ENCODE measurements around the gene ST3GAL3. TPM values are rescaled to one million over a fixed set of nuclear protein-coding genes. Genes with fewer than 3 reads are reported as not detected.

The ST3GAL3 gene
- total and polyA plus RNA-seq, 2 donors (not counting 3 experiments of a cell fraction or from before 2014, with no cell fraction given) = 14.3 to 35.8 TPM

- ChIA-PET POLR2A (no interaction called here), CTCF (interaction anchor here (1.6 kb wide), 1 partner anchor 213 kb away, joined by 10 read pairs; no protein-coding TSS in a partner anchor)
- DNase-seq (ENCODE audit: low read depth, low spot score) (no peak), FAIRE-seq (no peak)
- intact Hi-C loops (cut with micrococcal nuclease) = no loop called here
- no peaks in the 10 kb centered on the region for H3K27me3 ChIP-seq (ENCODE audit: control insufficient read depth in 2 of 2, insufficient read depth in 2 of 2, low read length in 2 of 2)
- dilution Hi-C loops (cut with MboI; ENCODE audit: extremely low pct_ligation_motif_present, low sequenced_read_pairs) = no loop called here
- no peaks in the 10 kb centered on the region for H3K9me1 ChIP-seq (replicated peaks; ENCODE audit: control insufficient read depth, extremely low read depth, insufficient read depth, low read length)
- no peak overlapping the region for H3K27ac ChIP-seq (ENCODE audit: insufficient read depth, low read depth, low read length)
- TF ChIP-seq JUN (IDR thresholded peaks at IDR 0.05; ENCODE audit: borderline replicate concordance, insufficient read depth, insufficient read length, low read depth) = no peak
- TF ChIP-seq POLR2AphosphoS5 (IDR thresholded peaks at IDR 0.05; ENCODE audit: insufficient read depth, low read depth, low read length) = no peak
- no peak for TF ChIP-seq CTCF (IDR thresholded peaks at IDR 0.05; ENCODE audit: extremely low read depth in 1 of 2, insufficient read depth in 1 of 2, low read depth in 1 of 2, low read length in 2 of 2)
- TF ChIP-seq POLR2A (IDR thresholded peaks at IDR 0.05; ENCODE audit: low read depth, low read length) = no peak
- no peak for TF ChIP-seq MAX (IDR thresholded peaks at IDR 0.05; ENCODE audit: insufficient read depth, insufficient read length)
- TF ChIP-seq FOS (IDR thresholded peaks at IDR 0.05; ENCODE audit: borderline replicate concordance, insufficient read depth, low read length) = no peak
- no peak for TF ChIP-seq MYC (IDR thresholded peaks at IDR 0.05; ENCODE audit: low read depth, low read length)
- H3K9me3 ChIP-seq (replicated peaks; ENCODE audit: control insufficient read depth, insufficient read depth, low read length) = no peaks in the 10 kb centered on the region
- peaks cover 47% of the 10 kb centered on the region for H3K79me2 ChIP-seq (ENCODE audit: control insufficient read depth, insufficient read depth, low read length)
- peaks cover 0 to 15% of the 10 kb centered on the region in 2 experiments for H3K36me3 ChIP-seq (ENCODE audit: control insufficient read depth in 2 of 2, extremely low read depth in 1 of 2, insufficient read depth in 2 of 2, low read length in 2 of 2)
- no peak overlapping the region for H2AFZ ChIP-seq (ENCODE audit: low read depth, low read length)
- H3K9ac ChIP-seq (replicated peaks; ENCODE audit: extremely low read depth, insufficient read depth, low read length) = no peak overlapping the region
- TSS peak; percentile 8 for BruUV-seq (replicated peaks)
- peaks cover 31% of the 10 kb centered on the region for H3K4me1 ChIP-seq (ENCODE audit: control insufficient read depth, extremely low read depth, insufficient read depth, low read length)
- H3K4me3 ChIP-seq (replicated peaks in 1 of 3; ENCODE audit: insufficient read depth in 1 of 3, low read depth in 1 of 3, low read length in 3 of 3) = no peak overlapping the region
- H4K20me1 ChIP-seq (replicated peaks; ENCODE audit: control insufficient read depth, extremely low read depth, insufficient read depth, low read length) = no peaks in the 10 kb centered on the region
- H3K4me2 ChIP-seq (ENCODE audit: insufficient read depth, low read length) = no peak overlapping the region
Observed at GRCh38 chr1:43976890-43977289, 269.6 kb downstream of the ST3GAL3 start.
